Measurements from ENCODE around the gene SLAMF1.
A peak's percentile ranks its signal among the peaks of the same experiment; 100 is the strongest.
"Not testable (repeated sequence)": the region's sequence is repeated elsewhere in the genome, so short reads cannot be mapped to it uniquely, and the experiment has no call there.

Gene SLAMF1

DNA sequence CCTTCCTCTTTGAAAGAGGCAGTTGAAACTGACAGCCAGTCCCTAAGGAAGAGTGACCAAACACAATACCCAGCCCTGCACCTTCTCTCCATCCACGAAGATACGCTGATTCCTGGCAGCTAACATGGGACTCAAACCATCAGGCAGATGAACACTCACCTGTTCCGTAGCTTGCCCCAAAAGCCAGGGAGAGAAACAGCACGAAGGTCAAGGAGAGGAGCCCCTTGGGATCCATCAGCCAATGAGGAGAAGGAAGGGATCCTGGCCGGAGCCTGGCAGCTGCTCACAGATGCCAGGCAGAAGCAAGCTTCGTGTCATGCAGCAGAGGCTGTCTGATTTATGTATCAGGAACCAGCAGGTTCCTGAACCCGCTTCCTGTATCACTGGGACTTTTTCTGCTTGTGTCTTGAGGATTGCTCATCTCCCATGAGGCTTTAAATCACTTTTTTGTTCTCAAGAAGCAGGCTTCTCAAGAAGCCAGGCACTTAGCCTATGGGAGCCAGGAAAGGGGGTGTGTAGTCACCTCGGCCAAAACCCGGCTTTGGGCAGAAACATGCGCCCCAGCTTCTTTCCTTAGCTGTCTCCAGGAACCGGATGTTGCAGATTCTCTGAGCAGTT, at the start of gene SLAMF1:
SLAMF1 (minus strand) TSS at position 334 of the 618 bp plus-strand sequence; CDS start at position 235, 99 bp downstream.
- peak; percentile 51 for DNase-seq

DNA sequence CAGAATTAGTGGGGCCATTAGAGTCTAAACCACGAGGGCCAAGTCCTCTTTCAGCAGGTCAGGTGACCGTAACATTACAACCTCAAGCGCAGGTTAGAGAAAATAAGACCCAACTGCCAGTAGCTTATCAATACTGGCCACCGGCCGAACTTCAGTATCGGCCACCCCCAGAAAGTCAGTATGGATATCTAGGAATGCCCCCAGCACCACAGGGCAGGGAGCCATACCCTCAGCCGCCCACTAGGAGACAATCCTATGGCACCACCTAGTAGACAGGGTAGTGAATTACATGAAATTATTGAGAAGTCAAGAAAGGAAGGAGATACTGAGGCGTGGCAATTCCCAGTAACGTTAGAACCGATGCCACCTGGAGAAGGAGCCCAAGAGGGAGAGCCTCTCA, 45.5 kb upstream of the SLAMF1 start:
- not testable (repeated sequence) for DNase-seq

- no peak for DNase-seq
These were observed 38.4 kb upstream of the SLAMF1 start for GRCh38 chr1:160685266-160685665.

DNA sequence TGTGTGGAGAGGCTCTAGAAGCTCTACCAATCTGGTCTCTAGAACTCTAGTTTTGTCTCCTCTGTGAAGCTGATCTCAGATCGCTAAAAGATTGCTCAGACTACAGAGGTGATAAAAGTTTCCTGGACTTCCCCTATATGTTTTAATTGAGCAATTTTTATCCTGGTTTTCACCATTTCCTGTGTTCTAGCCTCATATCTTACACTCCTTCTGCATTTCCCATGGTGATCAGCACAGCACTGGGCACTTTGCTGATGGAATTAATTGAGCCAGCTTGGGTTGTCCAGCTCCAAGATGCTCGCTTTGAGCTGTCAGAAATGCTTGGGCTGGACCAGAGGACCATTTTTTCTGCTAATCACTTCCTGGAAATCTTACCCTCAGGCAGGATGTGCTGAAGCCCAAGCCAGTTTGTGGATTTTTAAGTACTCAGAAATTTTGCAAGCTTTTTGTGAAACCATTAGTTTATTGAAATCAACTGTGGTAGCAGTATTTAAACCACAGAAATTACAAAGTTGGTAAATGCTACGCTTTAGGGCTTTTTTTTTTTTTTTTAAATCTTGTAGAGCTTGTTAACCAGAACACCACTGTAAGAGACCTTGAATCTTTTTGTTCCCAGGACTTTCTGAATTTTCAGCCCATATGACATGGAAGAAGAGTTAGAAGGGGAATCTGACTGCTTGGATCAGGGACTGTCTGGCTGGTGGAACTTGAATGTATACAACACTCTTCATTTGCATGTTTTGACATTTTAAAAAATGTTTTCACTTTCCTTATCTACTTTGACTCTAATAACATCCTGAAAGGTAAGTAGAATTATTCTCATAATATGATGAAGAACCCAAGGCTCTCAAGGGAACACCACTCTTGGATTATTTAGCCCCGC, 36.4 kb upstream of the SLAMF1 start:
- no peak for DNase-seq

GRCh38 chr1:160681891-160682140, 35.0 kb upstream of the SLAMF1 start:
- no peak for DNase-seq

GRCh38 chr1:160681066-160681890, 34.4 kb upstream of the SLAMF1 start:
- peak; percentile 85 for DNase-seq

GRCh38 chr1:160680399-160680798, 33.6 kb upstream of the SLAMF1 start:
- no peak for DNase-seq

DNA sequence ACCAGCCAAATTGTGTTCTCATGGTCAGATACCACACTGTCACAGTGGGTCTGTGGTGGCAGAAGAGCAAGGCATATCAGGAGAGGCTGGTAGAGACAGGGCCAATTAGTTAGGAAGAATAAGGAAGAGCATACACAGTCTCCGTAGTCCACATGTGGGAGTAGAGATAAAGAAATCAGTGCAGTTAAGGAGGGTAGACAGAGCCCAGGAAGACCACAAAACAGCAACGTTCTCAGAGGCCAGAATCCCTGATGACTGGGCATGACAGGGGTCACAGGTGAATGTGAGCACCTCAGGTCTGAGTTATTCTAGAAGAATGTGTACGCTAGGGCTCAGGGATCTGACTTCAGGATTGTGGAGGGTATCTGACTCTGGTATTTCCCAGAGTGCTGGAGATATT, 33.0 kb upstream of the SLAMF1 start:
- no peak for DNase-seq

GRCh38 chr1:160676869-160677597, 30.2 kb upstream of the SLAMF1 start:
- no peak for DNase-seq

DNA sequence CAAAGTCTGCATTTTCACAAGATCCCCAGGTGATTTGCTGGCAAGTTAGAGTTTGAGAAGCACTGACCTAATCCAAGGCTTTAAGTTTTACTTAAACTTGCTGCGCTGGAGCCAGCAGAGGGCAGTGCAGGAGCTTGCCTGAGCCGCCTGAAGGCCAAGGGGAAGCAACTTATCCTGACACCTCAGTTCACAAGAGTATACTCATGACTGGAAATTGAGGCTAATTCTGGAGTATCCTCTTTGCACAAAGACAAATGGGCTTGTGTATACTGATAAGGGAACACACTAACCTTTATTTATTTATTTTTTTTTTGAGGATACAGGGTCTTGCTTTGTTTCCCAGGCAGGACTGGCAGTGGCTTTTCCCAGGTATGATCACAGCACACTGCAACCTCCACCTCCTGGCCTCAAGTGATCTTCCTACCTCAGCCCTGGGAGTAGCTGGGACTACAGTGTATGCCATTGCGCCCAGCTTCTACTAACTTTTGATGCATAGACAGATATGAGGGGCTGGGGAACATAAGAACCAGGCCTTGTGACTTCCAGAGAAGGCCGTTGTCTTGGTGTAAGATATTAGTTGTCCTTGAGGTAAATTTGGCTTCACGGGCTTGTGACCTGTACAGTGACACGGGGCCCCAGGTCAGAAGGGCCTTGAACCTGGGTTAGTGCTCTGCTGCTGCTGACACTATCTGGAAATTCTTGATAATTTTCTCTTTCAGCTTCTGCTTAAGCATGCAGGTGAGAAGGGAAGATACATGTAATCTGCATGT, 29.0 kb upstream of the SLAMF1 start:
- peak; percentile 80 for DNase-seq

- DNase-seq: no peak
These were observed 27.6 kb upstream of the SLAMF1 start for GRCh38 chr1:160674415-160674814.

DNA sequence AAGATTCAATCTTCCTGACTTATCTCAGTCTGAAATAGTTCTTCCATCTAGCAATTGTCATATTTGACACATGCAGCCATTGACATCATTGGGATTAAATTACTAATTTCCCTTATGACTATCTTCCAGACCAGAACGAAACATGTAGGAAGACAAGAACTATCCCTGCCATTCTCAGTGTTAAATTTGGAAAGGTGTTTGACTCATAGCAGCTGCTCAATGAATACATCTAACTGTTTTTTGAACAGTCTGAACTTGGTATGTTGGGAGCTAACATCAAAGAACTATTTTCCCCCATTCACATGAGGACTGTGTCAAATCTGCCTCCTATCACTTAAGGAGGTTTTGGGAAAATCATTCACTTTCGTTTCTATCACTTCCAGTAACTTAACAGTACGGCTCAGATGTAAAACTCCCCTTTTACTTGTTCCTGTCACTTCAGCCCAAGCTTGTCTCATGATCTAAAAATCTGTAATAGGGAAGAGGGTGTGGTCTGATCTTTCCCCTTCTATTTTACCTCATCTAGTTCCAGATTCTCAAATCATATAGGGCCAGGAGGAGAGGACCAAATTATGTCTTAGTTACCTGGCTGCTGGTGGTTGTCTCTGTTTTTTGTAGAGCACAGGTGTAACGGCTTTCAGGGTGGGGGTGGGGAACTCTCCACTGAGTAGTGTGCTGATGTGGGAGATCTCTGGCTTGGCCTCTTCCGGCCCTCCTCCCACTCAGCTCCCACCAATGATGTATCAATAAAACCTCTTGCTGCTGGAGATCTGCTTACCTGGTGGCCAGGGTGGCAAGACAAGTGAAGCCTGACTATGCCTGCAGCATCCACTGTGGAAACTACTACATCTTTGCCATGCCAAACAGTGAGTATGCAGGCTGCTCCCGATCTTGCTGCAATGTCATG, 26.2 kb upstream of the SLAMF1 start:
- DNase-seq: peak; percentile 34

- DNase-seq: no peak
These were observed 25.0 kb upstream of the SLAMF1 start for GRCh38 chr1:160671603-160672517.

GRCh38 chr1:160670701-160671100, 23.9 kb upstream of the SLAMF1 start:
- DNase-seq: no peak

- no peak for DNase-seq
These were observed 23.0 kb upstream of the SLAMF1 start for GRCh38 chr1:160669802-160670201.

DNA sequence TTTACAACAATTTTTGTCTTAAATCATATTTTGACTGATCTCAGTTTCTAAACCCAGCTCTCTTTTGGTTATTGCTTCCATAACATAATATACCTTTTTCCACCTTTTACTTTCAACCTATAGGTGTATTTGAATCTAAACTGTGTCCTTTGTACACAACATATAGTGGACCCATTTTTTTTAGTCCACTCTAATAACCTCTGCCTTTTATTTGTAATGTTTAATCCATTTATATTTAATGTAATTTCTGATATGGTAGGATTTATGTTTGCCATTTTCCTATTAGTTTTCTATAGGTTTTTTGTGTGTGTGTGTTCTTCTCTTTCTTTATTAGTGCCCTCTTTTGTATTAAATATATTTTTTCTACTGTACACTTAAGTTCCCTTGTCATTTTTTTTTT, 22.4 kb upstream of the SLAMF1 start:
- DNase-seq: no peak

DNA sequence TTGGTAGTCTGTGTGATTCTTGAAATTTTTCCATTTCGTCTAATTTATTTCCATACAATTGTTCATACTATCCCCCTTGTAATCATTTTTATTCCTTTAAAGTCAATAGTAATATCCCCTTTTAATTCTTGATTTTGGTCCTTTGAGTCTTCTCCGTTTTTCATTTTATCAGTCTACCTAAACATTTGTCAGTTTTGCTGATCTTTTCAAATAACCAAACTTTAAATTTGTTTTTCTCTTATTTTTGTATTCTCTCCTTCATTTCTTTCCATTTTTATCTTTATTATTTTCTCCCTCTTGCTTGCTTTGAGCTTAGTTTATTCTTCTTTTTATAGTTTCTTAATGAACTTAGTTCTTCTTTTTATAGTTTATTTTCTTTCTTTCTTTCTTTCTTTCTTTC, 21.1 kb upstream of the SLAMF1 start:
- DNase-seq: no peak

DNA sequence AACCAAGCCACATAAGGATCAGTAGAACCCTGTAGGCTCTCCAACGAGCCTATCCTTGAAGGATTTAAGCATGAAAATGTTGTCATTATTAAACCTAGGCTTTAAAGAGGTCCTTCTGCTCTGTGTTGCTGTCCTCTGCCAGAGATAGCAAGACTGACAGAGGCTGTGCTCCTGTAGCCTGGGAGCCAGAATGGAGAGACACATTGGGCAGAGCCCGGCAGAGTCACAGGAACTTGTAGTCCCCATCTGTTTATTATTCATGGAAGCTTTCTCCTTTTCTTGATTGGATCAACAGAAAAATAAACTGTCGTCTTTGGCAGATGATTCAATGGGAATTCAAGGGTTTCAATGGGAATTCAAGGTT, 19.2 kb upstream of the SLAMF1 start:
- DNase-seq: no peak

GRCh38 chr1:160665330-160666078, 18.7 kb upstream of the SLAMF1 start:
- no peak for DNase-seq
